ENCODE data around the gene SUOX. TPM values are rescaled to one million over a fixed set of nuclear protein-coding genes. Genes with fewer than 3 reads are reported as not detected.

Gene SUOX
- 19.3 TPM for total RNA-seq
- 10 to 100 TPM; 13.1 to 18.0 (median 14.5) TPM for polyA plus RNA-seq (ENCODE audit: insufficient read depth in 1 of 8, insufficient read length in 8 of 8, low replicate concordance in 1 of 8)
- long read RNA-seq, donor 1, partial matches to known transcripts = 0 of 2 reads
- long read RNA-seq, donor 1, other reads (novel, unspliced or antisense) = 0 of 2 reads
- long read RNA-seq, donor 2 = 0 reads
- long read RNA-seq, donor 3, partial matches to known transcripts = 0 of 5 reads
- long read RNA-seq, donor 3, other reads (novel, unspliced or antisense) = 0 of 5 reads
- long read RNA-seq, donor 4, partial matches to known transcripts = 0 of 1 reads
- long read RNA-seq, donor 4, other reads (novel, unspliced or antisense) = 0 of 1 reads
- long read RNA-seq, donor 5, partial matches to known transcripts = 0 of 9 reads
- long read RNA-seq, donor 5, other reads (novel, unspliced or antisense) = 0 of 9 reads
- long read RNA-seq, donor 6, transcript SUOX-201 (5 exons, 2,364 nt) = major isoform, 5 of 9 reads
- long read RNA-seq, donor 6, partial matches to known transcripts = 0 of 9 reads
- long read RNA-seq, donor 6, other reads (novel, unspliced or antisense) = 0 of 9 reads
- long read RNA-seq, donor 7, partial matches to known transcripts = 0 of 8 reads
- long read RNA-seq, donor 7, other reads (novel, unspliced or antisense) = 0 of 8 reads
- long read RNA-seq, donor 8 = 0 reads
- long read RNA-seq, donor 9, partial matches to known transcripts = 0 of 3 reads
- long read RNA-seq, donor 9, other reads (novel, unspliced or antisense) = 0 of 3 reads
- long read RNA-seq, donor 10, partial matches to known transcripts = 0 of 3 reads
- long read RNA-seq, donor 10, other reads (novel, unspliced or antisense) = 0 of 3 reads
- long read RNA-seq, donor 11, partial matches to known transcripts = 0 of 2 reads
- long read RNA-seq, donor 11, other reads (novel, unspliced or antisense) = 0 of 2 reads

DNA sequence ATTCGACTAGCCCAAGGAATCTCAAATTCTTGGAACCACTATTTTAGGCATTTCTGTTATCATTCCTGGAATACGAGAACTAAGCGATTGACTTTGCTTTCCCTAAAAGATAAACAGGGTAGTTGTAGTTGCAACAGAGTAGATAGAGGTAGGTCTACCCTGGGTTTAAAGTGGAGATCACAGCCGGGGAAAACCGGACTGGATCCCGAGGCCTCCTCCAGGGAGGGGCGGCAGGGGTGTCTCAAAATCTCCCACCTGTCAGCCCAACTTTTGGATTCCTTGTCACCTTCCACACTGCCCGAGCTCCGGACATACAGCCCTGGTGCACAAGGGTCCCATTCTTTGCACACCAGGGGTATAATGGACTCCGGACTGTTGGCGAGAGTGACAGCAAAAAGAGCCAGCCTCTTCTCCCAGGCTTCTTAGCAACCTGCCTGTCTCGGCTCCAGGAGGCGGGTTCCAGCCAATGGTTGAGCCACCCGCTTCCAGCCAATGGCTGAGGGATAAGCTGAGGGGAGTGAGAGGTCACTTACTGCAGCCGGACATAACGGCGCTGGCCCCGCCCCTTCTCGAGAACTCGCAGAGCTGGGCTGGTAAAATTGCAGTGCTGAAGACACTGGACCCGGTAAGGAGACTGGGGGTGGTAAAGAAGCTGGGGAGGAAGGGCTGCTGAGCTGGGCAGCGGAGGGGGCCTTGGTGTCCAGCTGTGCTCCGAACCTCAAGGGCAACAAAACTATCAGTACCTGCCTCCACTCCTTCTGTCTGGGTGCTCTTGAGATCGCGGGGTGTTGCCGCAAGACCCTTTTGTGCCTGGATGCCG is at the start of gene SUOX:
Gene SUOX (plus strand): TSS at position 562 of the 820 bp plus-strand sequence. CDS start 4,946 bp downstream, outside the sequence.
- peak; percentile 99 for DNase-seq
- H3K27ac ChIP-seq (ENCODE audit: low read length) = peak within 1 kb of the TSS; percentile 94
- H3K9me3 ChIP-seq (replicated peaks; ENCODE audit: control insufficient read depth, low read depth, low read length) = no peaks in the 10 kb centered on the region
- H3K36me3 ChIP-seq (ENCODE audit: control insufficient read depth, insufficient read depth, low read length) = peaks cover 37% of the 10 kb centered on the region
- 0% methylated on average over 12 of the region's 27 CpGs for WGBS (ENCODE audit: insufficient coverage)
- no peaks in the 10 kb centered on the region for H3K27me3 ChIP-seq (ENCODE audit: control insufficient read depth, insufficient read depth, low read length)
- H3K4me3 ChIP-seq (ENCODE audit: low read length) = peak within 1 kb of the TSS; percentile 75
- peaks cover 10% of the 10 kb centered on the region for H3K4me1 ChIP-seq (ENCODE audit: control insufficient read depth, insufficient read depth, low read length)

DNA sequence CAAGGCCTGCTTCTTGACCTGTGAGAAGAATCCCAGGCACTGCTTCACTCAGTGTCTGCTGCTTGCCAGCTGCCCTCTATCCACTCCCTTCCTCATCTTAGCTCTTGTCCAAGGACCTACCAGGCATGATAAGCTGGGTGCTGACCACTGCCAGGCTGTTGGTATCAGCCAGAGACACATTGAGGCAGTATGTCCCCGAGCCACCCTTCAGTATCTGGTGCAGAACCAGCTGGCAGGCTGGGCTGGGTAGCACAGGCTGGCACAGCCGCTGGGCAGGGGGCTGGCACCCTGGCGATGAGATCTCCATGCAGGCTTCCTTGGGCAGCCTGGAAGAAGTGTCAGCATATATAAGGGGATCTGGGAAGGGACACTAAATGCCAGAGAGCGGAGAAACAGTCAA is 41.7 kb upstream of the SUOX start:
- H3K9me3 ChIP-seq (replicated peaks; ENCODE audit: control insufficient read depth, low read depth, low read length) = no peaks in the 10 kb centered on the region
- H3K27ac ChIP-seq (ENCODE audit: low read length) = no peak overlapping the region
- no peak overlapping the region for H3K4me3 ChIP-seq (ENCODE audit: low read length)
- WGBS (ENCODE audit: insufficient coverage) = 90% methylated on average over 3 of the region's 4 CpGs
- peaks cover 3% of the 10 kb centered on the region for H3K27me3 ChIP-seq (ENCODE audit: control insufficient read depth, insufficient read depth, low read length)
- peaks cover 16% of the 10 kb centered on the region for H3K36me3 ChIP-seq (ENCODE audit: control insufficient read depth, insufficient read depth, low read length)
- no peaks in the 10 kb centered on the region for H3K4me1 ChIP-seq (ENCODE audit: control insufficient read depth, insufficient read depth, low read length)
- DNase-seq = no peak

DNA sequence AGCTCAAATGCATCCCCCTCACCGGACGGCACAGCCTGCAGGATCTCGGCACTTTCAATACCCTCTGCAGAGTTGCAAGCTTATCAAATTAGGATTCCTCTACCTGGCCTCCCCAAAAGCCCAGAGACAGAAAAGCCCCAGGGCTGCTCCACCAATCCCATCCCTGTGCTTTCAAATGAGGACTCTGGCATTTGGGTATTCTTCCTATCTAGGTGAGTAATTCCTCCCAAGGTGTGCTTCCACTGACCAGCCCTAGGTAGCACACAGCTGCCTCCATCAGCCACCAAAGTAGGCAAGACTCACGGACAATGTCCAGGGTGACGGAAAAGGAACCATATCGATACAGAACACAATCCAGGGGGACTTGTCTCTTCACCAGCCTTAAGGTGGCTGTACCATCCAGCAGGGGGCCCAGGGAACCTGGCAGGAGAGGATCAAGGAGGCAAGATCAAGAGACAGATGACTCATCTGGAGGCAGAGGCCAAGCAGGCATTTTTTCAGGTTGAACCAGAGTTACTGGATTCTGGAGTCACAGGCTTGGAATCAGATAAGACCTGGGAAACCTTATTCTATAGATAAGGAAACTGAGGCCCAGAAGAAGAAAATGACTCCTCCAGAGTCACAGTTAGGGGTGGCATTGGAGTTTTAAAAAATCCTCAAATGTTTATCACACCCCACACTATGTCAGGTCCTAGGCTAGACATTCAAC is 41.1 kb upstream of the SUOX start:
- WGBS (ENCODE audit: insufficient coverage) = 94% methylated on average over 2 of the region's 6 CpGs
- peaks cover 3% of the 10 kb centered on the region for H3K27me3 ChIP-seq (ENCODE audit: control insufficient read depth, insufficient read depth, low read length)
- H3K4me1 ChIP-seq (ENCODE audit: control insufficient read depth, insufficient read depth, low read length) = no peaks in the 10 kb centered on the region
- H3K4me3 ChIP-seq (ENCODE audit: low read length) = no peak overlapping the region
- peaks cover 16% of the 10 kb centered on the region for H3K36me3 ChIP-seq (ENCODE audit: control insufficient read depth, insufficient read depth, low read length)
- no peaks in the 10 kb centered on the region for H3K9me3 ChIP-seq (replicated peaks; ENCODE audit: control insufficient read depth, low read depth, low read length)
- no peak for DNase-seq
- H3K27ac ChIP-seq (ENCODE audit: low read length) = no peak overlapping the region

DNA sequence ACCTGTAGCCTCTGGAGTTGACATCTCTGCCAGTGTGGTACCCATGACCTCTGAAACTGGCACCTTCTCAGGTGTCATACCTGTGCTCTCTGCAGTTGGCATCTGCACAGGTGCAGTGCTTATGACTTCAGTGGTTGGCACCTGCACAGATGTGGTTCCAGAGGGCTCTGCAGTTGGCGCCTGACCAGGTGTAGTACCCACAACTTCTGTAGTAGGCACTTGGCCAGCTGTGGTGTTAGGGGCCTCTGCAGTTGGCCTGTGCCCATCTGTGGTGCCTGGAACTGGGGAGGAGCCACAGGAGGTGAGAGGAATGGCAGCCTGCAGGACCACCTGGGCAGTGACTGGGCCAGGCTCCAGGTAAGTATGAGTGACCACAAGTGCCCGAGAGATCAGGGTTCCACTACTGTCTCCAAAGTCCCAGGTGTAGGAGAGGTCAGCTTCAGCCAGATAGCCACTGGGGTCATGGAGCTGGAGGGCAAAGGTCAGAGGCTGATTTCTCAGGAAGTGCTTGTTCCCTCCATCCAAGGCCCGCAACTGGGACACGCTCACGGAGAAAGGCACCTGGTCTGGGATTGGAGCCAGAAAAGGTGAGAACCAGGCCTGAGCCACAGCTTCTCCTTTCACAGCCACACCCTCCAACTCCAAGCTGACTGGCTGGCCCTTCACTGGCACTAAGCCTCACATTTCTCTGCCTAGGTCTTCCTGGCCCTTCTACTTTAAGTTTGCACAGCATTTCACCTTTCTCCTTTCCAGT is 39.8 kb upstream of the SUOX start:
- Histone ChIP-seq H3K36me3 (ENCODE audit: control insufficient read depth, insufficient read depth, low read length) (peaks cover 10% of the 10 kb centered on the region), H3K27ac (ENCODE audit: low read length) (no peak overlapping the region), H3K4me1 (ENCODE audit: control insufficient read depth, insufficient read depth, low read length) (no peaks in the 10 kb centered on the region), H3K9me3 (replicated peaks; ENCODE audit: control insufficient read depth, low read depth, low read length) (no peaks in the 10 kb centered on the region), H3K4me3 (ENCODE audit: low read length) (no peak overlapping the region), H3K27me3 (ENCODE audit: control insufficient read depth, insufficient read depth, low read length) (peaks cover 3% of the 10 kb centered on the region)
- no peak for DNase-seq
- WGBS (ENCODE audit: insufficient coverage) = 81% methylated on average over 5 of the region's 5 CpGs

DNA sequence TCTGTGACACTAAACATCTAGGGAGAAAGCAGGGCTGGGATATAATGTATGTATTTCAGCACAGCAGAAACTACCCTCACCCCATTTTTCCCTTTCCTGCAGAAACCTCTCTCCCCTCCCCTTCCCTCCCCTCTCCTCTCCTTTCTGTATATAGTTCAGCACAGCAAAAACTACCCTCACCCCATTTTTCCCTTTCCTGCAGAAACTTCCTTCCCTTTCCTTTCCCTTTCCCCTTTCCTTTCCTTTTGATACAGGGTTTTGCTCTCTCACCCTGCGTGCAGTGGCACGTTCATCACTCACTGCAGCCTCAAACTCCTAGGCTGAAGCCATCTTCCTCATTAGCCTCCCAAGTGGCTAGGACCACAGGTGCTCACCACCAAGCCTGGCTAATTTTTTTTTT is 33.3 kb upstream of the SUOX start:
- no peak overlapping the region for H3K27ac ChIP-seq (ENCODE audit: low read length)
- peaks cover 3% of the 10 kb centered on the region for H3K36me3 ChIP-seq (ENCODE audit: control insufficient read depth, insufficient read depth, low read length)
- H3K4me3 ChIP-seq (ENCODE audit: low read length) = no peak overlapping the region
- no peaks in the 10 kb centered on the region for H3K9me3 ChIP-seq (replicated peaks; ENCODE audit: control insufficient read depth, low read depth, low read length)
- H3K27me3 ChIP-seq (ENCODE audit: control insufficient read depth, insufficient read depth, low read length) = no peaks in the 10 kb centered on the region
- peaks cover 18% of the 10 kb centered on the region for H3K4me1 ChIP-seq (ENCODE audit: control insufficient read depth, insufficient read depth, low read length)
- 100% methylated on average over 1 of the region's 2 CpGs for WGBS (ENCODE audit: insufficient coverage)
- DNase-seq = no peak

DNA sequence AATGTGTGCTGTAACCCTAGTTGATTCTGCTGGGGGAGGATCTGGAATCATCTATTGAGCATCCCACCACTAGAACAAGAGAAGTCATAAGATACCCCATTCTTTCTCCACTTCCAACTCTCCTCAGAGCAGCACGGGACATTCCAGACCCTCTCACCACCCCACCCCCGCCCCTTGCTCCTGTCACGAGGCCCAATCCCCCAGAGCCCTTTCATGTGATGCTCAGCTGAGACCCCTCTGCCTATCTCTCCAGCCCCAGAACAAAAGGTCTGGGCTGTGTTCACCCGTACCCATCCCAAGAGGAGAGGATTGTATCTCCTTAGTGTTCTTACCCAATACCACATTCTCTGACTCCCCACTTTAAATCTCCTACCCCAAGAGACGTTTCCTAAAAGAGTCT is 31.8 kb upstream of the SUOX start:
- H3K36me3 ChIP-seq (ENCODE audit: control insufficient read depth, insufficient read depth, low read length) = peaks cover 7% of the 10 kb centered on the region
- no peak for DNase-seq
- peaks cover 18% of the 10 kb centered on the region for H3K4me1 ChIP-seq (ENCODE audit: control insufficient read depth, insufficient read depth, low read length)
- no peaks in the 10 kb centered on the region for H3K9me3 ChIP-seq (replicated peaks; ENCODE audit: control insufficient read depth, low read depth, low read length)
- 30% methylated on average over 5 of the region's 5 CpGs for WGBS (ENCODE audit: insufficient coverage)
- no peaks in the 10 kb centered on the region for H3K27me3 ChIP-seq (ENCODE audit: control insufficient read depth, insufficient read depth, low read length)
- H3K4me3 ChIP-seq (ENCODE audit: low read length) = no peak overlapping the region
- no peak overlapping the region for H3K27ac ChIP-seq (ENCODE audit: low read length)

DNA sequence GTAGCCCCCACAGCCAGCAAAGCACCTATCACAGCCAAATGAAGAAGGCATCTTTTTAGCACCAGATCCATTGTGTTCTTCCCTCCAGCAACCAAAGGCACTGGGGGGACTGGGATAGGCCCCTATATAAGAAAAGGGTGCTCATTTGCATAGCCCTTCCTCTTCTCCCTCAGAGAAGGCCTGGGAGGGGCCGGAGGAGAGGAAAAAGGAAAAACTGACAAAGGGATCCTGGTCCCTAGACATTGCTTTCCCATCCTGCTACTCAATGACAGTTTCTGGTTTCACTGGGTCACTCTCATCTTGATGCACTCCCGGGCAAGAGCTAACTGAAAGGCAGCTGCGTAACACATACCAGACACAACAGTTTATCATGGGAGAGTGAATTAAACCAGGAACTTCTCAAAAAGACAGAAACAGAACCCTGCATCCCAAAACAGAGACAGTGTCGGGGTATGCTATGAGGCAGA is 31.1 kb upstream of the SUOX start, which contains the start of gene PMEL:
Gene PMEL (minus strand): TSS at position 102 of the 467 bp plus-strand sequence. CDS start 31 bp downstream, at position 71.
- no peaks in the 10 kb centered on the region for H3K9me3 ChIP-seq (replicated peaks; ENCODE audit: control insufficient read depth, low read depth, low read length)
- DNase-seq = peak; percentile 43
- 0% methylated on average over 1 of the region's 4 CpGs for WGBS (ENCODE audit: insufficient coverage)
- peaks cover 18% of the 10 kb centered on the region for H3K4me1 ChIP-seq (ENCODE audit: control insufficient read depth, insufficient read depth, low read length)
- H3K27me3 ChIP-seq (ENCODE audit: control insufficient read depth, insufficient read depth, low read length) = no peaks in the 10 kb centered on the region
- peak within 1 kb of the TSS; percentile 92 for H3K27ac ChIP-seq (ENCODE audit: low read length)
- peak within 1 kb of the TSS; percentile 98 for H3K4me3 ChIP-seq (ENCODE audit: low read length)
- H3K36me3 ChIP-seq (ENCODE audit: control insufficient read depth, insufficient read depth, low read length) = peaks cover 12% of the 10 kb centered on the region

DNA sequence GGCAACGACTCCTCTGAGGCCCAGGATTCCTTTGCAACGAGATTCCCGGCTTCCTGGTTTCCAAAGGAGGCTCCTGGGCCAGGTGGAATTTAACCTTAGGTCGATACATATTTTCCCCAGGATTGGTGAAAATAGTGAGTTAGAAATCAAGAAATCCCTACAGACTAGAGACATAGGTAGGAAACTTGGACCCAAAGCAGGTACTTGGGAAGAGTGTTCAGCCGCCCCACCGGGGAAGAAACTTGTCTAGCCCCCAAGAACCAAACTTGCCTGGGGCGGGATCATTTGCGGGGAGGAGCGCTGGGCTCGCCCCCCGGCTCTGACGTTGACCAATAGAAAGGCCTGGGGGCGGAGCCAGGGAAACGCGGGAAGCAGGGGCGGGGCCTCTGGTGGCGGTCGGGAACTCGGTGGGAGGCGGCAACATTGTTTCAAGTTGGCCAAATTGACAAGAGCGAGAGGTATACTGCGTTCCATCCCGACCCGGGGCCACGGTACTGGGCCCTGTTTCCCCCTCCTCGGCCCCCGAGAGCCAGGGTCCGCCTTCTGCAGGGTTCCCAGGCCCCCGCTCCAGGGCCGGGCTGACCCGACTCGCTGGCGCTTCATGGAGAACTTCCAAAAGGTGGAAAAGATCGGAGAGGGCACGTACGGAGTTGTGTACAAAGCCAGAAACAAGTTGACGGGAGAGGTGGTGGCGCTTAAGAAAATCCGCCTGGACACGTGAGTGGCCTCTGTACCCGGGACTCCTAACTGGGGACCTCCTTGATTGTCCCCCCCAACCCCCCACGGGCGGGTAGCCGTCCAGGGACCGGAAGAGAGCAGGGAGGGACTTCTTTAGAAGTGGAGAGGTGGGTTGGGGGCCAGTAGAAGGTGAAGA is 30.4 kb upstream of the SUOX start, which contains the start of gene CDK2:
Gene CDK2 (plus strand): TSS at position 423 of the 874 bp plus-strand sequence. CDS start 179 bp downstream, at position 602.
- 0% methylated on average over 28 of the region's 45 CpGs for whole genome bisulfite sequencing (ENCODE audit: insufficient coverage)
- DNase-seq = peak; percentile 95
- Histone ChIP-seq H3K27me3 (ENCODE audit: control insufficient read depth, insufficient read depth, low read length) (no peaks in the 10 kb centered on the region), H3K4me1 (ENCODE audit: control insufficient read depth, insufficient read depth, low read length) (peaks cover 18% of the 10 kb centered on the region), H3K4me3 (ENCODE audit: low read length) (peak within 1 kb of the TSS; percentile 98), H3K36me3 (ENCODE audit: control insufficient read depth, insufficient read depth, low read length) (peaks cover 19% of the 10 kb centered on the region), H3K9me3 (replicated peaks; ENCODE audit: control insufficient read depth, low read depth, low read length) (no peaks in the 10 kb centered on the region), H3K27ac (ENCODE audit: low read length) (peak within 1 kb of the TSS; percentile 92)

All from muscle of leg (tissue), 16 donors.